Spleen (tissue), 11 donors: ENCODE results near the gene CABP2. TPM values are rescaled to one million over a fixed set of nuclear protein-coding genes. Genes with fewer than 3 reads are reported as not detected.

ENCODE experiments used
- DNase-seq: peaks from one replicate; pipeline ENCODE4 v3.0.0-alpha.2; 2020
- H3K27ac ChIP-seq, 8 donors: fragments of 200-600 bp; sonication (generic) in 7 of 8; 1 replicate in 4 of 8; 2 replicates in 4 of 8; pipeline versions ENCODE4 v1.5.0 to v1.8.0; 2016 to 2021; ENCODE audit warnings: inconsistent platforms in 4 of 8, mild to moderate bottlenecking in 4 of 8, moderate library complexity in 1 of 8
- H3K27me3 ChIP-seq, 7 donors: fragments of 200-600 bp; sonication (generic) in 6 of 7; replicated peaks in 1 of 7; 1 replicate in 4 of 7; 2 replicates in 3 of 7; pipeline versions ENCODE4 v1.5.0 to v1.8.0; 2016 to 2021; ENCODE audit warnings: inconsistent platforms in 3 of 7, mild to moderate bottlenecking in 1 of 7
- H3K36me3 ChIP-seq, 6 donors: fragments of 200-600 bp; sonication (generic) in 5 of 6; 1 replicate in 4 of 6; 2 replicates in 2 of 6; pipeline versions ENCODE4 v1.5.0 to v1.8.0; 2016 to 2021; ENCODE audit warnings: inconsistent platforms in 2 of 6
- H3K4me1 ChIP-seq, 6 donors: fragments of 200-600 bp; sonication (generic) in 5 of 6; 1 replicate in 3 of 6; 2 replicates in 3 of 6; pipeline versions ENCODE4 v1.5.0 to v1.8.0; 2016 to 2021; ENCODE audit warnings: inconsistent platforms in 3 of 6
- H3K4me3 ChIP-seq, 8 donors: fragments of 200-600 bp; sonication (generic) in 7 of 8; 1 replicate in 4 of 8; 2 replicates in 4 of 8; pipeline versions ENCODE4 v1.5.0 to v1.8.0; 2016 to 2021; ENCODE audit warnings: inconsistent platforms in 4 of 8, mild to moderate bottlenecking in 4 of 8, moderate library complexity in 2 of 8
- H3K9me3 ChIP-seq, 8 donors: fragments of 200-600 bp; sonication (generic) in 7 of 8; 1 replicate in 4 of 8; 2 replicates in 4 of 8; pipeline versions ENCODE4 v1.5.0 to v1.8.0; 2016 to 2021; ENCODE audit warnings: inconsistent platforms in 4 of 8
- POLR2A ChIP-seq, 3 donors: fragments of 450-650 bp; IDR thresholded peaks; one replicate each; pipeline ENCODE4 v1.5.1; 2017; ENCODE audit warnings: antibody characterized with exemption in 3 of 3, mild to moderate bottlenecking in 1 of 3
- POLR2AphosphoS5 ChIP-seq, 3 donors: sonication (generic); formaldehyde crosslinking; IDR thresholded peaks; one replicate each; pipeline ENCODE4 v1.5.1; 2017; ENCODE audit warnings: antibody characterized with exemption in 3 of 3
- WGBS, 5 donors: extraction: QIAGEN DNeasy Blood & Tissue Kit in 3 of 5; methylation state at CpG; one replicate each; pipeline versions ENCODE4 v1.1.5 to v1.1.7; 2013 to 2018; 5-methylcytosine and 5-hydroxymethylcytosine counted together
- intact Hi-C: fragments of 100-400 bp; cut with DNase I; formaldehyde crosslinking; loops from one replicate; pipeline ENCODE4 v1.15.0; 2023; ENCODE audit warnings: low total_unique reads
- polyA plus RNA-seq, 3 donors: library from polyadenylated mRNA; stranded (reverse); fragments of 200-250 nt; gene quantifications; one replicate each; pipeline ENCODE4 v1.2.1, GENCODE V29; 2013
- total RNA-seq, 7 donors: library from RNA; depleted of rRNA in 3 of 7; stranded (reverse); fragments of >200 nt in 3 of 7; fragmentation: NEBNext Ultra II Directional in 4 of 7; extraction: Animal tissue kit (Norgen Biotek cat#: 25700) in 4 of 7; gene quantifications; one replicate each; pipeline versions ENCODE4 v1.1.0 to v1.2.1, GENCODE V29; 2016 to 2021
- TF ChIP-seq, protein P1 (sequence below), 11 experiments: fragments of 200-600 bp in 7 of 11; fragments of 450-650 bp in 4 of 11; sonication (generic) in 4 of 11; IDR thresholded peaks in 8 of 11; conservative IDR thresholded peaks in 3 of 11; 1 replicate in 7 of 11; 2 replicates in 4 of 11; pipeline versions ENCODE4 v1.4.0 to v1.8.0; 2016 to 2021; ENCODE audit warnings: antibody characterized with exemption in 11 of 11, inconsistent platforms in 4 of 11, mild to moderate bottlenecking in 1 of 11
- donor health status: healthy with polysubstance abuse.
- donor health status: DM: no; HTN: no; CAD: no; lungs with moderate emphysema.
- donor health status: DM: no; HTN: no; CAD: no.
- donor health status: Bipolar disorder and iron deficiency.
- donor health status: healthy.
- donor health status: DM: no; HTN: no; CAD: no.
- donor health status: DM: yes; HTN: yes; CAD: no.

The CABP2 gene
- total and polyA plus RNA-seq, 10 donors: not detected

DNA sequence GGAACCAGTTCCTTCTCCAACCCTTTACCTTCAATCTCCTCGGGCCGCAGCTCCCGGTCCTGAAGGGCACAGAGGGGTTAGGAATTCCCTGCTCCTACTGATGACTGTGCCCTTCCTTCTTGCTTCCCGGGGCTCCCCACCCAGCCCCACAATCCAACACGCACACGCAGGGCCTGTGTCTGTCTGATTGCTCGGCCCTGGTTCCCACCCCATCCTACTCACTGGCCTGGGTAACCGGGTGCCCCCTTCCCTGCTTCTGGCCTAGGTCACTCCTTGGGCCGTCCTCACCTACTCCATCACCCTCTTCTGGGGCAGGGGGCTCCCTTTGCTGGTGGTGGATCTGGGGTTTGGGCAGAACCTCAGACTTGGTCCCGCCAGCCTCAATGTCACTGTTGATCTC, 1.3 kb downstream of the CABP2 start:
- H3K36me3 ChIP-seq: no peaks in the 10 kb centered on the region
- no peaks in the 10 kb centered on the region for H3K9me3 ChIP-seq
- TF ChIP-seq POLR2A (IDR thresholded peaks at IDR 0.05): no peak
- no peak for TF ChIP-seq POLR2AphosphoS5 (IDR thresholded peaks at IDR 0.05)
- TF ChIP-seq, protein P1, sequence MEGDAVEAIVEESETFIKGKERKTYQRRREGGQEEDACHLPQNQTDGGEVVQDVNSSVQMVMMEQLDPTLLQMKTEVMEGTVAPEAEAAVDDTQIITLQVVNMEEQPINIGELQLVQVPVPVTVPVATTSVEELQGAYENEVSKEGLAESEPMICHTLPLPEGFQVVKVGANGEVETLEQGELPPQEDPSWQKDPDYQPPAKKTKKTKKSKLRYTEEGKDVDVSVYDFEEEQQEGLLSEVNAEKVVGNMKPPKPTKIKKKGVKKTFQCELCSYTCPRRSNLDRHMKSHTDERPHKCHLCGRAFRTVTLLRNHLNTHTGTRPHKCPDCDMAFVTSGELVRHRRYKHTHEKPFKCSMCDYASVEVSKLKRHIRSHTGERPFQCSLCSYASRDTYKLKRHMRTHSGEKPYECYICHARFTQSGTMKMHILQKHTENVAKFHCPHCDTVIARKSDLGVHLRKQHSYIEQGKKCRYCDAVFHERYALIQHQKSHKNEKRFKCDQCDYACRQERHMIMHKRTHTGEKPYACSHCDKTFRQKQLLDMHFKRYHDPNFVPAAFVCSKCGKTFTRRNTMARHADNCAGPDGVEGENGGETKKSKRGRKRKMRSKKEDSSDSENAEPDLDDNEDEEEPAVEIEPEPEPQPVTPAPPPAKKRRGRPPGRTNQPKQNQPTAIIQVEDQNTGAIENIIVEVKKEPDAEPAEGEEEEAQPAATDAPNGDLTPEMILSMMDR (IDR thresholded peaks at IDR 0.05 in 8 of 11, conservative IDR thresholded peaks at IDR 0.05 in 3 of 11): no peak
- intact Hi-C loops: no loop called here
- peaks cover 0 to 17% (median 0%) of the 10 kb centered on the region in 7 donors for H3K27me3 ChIP-seq
- no peaks in the 10 kb centered on the region for H3K4me1 ChIP-seq
- H3K27ac ChIP-seq: no peak overlapping the region
- WGBS, 5 donors: 76 to 86% (median 84%) methylated on average over 10 of the region's 10 CpGs
- no peak for DNase-seq
- no peak overlapping the region for H3K4me3 ChIP-seq

DNA sequence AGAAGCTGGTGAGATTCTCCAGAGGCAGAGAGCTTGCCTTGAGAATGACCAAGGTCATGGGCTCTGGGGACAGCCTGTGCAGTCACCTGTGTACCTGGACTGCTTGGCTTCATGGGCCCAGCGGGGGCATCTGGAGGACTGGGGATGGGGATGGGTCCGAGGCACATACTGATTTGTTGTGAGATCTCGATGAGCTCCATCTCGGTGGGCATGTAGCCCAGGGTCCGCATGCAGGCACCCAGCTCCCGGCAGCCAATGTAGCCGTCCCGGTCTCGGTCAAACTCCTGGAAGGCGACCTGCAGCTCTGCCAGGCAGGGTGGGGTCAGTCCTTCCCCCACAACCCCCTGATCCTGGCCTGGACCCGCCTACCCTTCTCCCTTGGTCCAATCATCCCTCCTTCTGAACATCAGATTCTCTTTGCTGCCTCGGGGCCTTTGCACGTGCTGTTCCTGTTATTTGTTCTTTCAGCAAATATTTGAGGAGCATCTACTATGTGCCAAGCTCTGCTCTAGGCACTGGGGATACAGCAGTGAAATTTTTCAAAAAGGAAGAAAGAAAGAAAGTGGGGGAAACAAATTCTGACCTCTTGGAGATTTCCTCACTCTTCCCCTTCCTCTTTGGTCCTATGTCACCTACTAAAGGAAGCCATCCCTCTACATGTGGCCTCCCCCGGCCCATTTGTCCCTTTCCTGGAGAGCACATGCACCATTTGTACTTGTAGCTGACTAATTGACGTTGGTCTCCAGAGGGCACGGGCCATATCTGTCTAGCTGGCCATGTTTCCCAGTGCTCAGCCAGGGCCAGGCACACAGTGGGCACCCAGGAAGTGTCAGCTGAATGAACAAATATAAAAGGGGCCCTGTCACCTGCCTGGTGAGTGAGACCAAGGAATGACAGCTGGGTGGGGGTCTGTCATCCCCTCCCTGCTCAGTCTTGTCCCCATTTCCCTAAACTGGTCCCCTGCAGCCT, 2.1 kb downstream of the CABP2 start:
- Histone ChIP-seq H3K27ac (no peak overlapping the region), H3K27me3 (peaks cover 0 to 17% (median 0%) of the 10 kb centered on the region in 7 donors), H3K9me3 (no peaks in the 10 kb centered on the region), H3K4me3 (no peak overlapping the region), H3K36me3 (no peaks in the 10 kb centered on the region), H3K4me1 (no peaks in the 10 kb centered on the region)
- TF ChIP-seq, protein P1 (IDR thresholded peaks at IDR 0.05 in 8 of 11, conservative IDR thresholded peaks at IDR 0.05 in 3 of 11): no peak
- TF ChIP-seq POLR2AphosphoS5 (IDR thresholded peaks at IDR 0.05): no peak
- no peak for TF ChIP-seq POLR2A (IDR thresholded peaks at IDR 0.05)
- intact Hi-C loops: no loop called here
- WGBS, 5 donors: 76 to 92% (median 88%) methylated on average over 14 to 16 of the region's 16 CpGs
- DNase-seq: peak; percentile 41

DNA sequence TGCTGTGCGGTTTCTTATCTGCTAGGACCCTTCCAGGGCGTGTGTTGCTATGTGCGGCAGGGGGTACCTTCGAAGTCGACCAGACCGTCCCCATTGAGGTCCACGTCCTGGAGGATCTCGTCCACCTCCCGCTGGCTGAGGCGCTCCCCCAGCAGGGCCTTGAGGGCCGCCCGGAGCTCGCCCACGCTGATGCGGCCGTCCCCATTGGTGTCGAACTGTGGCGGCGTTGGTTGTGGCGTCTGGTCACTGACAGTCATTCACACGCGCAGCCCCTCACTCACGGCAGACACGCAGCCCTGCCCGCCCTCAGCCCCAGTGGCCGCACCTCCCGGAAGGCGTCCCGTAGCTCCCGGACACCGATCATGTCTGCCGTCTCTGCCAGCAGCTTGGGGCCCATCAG, 3.5 kb downstream of the CABP2 start:
- no peaks in the 10 kb centered on the region for H3K9me3 ChIP-seq
- no peaks in the 10 kb centered on the region for H3K36me3 ChIP-seq
- intact Hi-C loops: no loop called here
- no peak overlapping the region for H3K4me3 ChIP-seq
- H3K27ac ChIP-seq: no peak overlapping the region
- H3K27me3 ChIP-seq: peaks cover 0 to 22% (median 0%) of the 10 kb centered on the region in 7 donors
- 87 to 94% (median 93%) methylated on average over 20 to 32 of the region's 32 CpGs for WGBS, 5 donors
- peak; percentile 39 for DNase-seq
- no peaks in the 10 kb centered on the region for H3K4me1 ChIP-seq
- TF ChIP-seq, protein P1 (IDR thresholded peaks at IDR 0.05 in 8 of 11, conservative IDR thresholded peaks at IDR 0.05 in 3 of 11): no peak
- TF ChIP-seq POLR2A (IDR thresholded peaks at IDR 0.05): no peak

DNA sequence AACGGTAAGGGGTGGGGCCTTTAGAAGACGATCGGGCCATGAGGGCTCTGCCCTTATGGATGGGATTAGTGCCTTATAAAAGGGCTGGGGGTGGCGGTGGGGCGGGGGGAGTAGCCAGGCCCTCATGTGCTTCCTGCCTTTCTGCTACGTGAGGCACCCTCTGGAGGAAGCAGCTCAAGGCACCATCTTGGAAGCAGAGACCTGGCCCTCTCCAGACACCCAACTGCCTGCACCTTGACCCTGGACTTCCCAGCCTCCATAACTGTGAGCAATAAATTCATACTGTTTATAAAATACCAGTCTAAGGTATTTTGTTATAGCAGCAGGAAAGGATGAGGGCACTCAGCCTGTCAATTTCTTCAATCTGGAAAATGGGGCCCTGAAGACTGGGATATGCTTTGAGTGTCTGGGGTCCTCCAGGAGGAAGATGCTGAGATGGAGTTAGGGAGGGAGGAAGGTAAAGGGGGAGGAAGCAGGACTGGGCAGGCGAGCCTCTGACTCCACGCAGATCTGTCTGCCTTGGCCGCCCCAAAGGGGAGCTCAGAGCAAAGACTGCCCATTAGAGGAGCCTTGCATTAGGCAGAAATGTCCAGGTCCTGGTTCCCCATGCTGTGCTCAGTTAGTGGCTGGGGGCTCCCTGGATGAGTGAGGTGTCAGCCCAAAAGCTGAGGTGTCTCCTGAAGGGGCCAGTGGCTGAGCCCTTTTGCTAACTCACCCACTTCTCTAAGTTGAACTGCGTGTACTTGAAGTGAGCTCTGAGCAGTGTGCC, 5.3 kb downstream of the CABP2 start:
- TF ChIP-seq, protein P1 (IDR thresholded peaks at IDR 0.05 in 8 of 11, conservative IDR thresholded peaks at IDR 0.05 in 3 of 11): no peak
- TF ChIP-seq POLR2AphosphoS5 (IDR thresholded peaks at IDR 0.05) (no peak), POLR2A (IDR thresholded peaks at IDR 0.05) (no peak)
- 81 to 86% (median 86%) methylated on average over 10 of the region's 10 CpGs for WGBS, 5 donors

More for the DNA sequence above, 5.3 kb downstream of the CABP2 start:
- intact Hi-C loops: no loop called here
- Histone ChIP-seq H3K4me1 (no peaks in the 10 kb centered on the region), H3K4me3 (no peak overlapping the region), H3K9me3 (no peaks in the 10 kb centered on the region), H3K27me3 (peaks cover 0 to 22% (median 0%) of the 10 kb centered on the region in 7 donors), H3K27ac (no peak overlapping the region), H3K36me3 (no peaks in the 10 kb centered on the region)
- DNase-seq: peak; percentile 44
